Measurements from ENCODE around the gene APOL3.

Gene APOL3

DNA sequence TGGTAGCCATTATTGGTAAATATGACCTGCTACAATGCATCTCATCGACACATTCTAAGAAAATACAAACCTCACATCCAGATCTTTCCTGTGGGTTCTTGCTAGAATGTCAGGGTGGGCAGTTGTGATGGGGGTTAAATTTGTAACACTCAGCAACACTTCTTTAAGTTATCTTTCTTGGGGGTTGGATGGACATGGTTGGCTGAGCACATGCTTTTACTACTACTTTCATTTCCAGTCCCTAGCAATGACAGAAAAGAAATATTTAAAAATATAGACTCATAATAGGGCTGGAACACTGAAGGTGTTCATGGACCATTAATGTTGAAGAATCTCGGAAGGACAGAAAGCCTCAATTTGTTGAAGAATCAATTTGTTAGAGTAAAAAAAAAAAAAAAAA, 57.6 kb downstream of the APOL3 start:
- TF ChIP-seq, protein P1, sequence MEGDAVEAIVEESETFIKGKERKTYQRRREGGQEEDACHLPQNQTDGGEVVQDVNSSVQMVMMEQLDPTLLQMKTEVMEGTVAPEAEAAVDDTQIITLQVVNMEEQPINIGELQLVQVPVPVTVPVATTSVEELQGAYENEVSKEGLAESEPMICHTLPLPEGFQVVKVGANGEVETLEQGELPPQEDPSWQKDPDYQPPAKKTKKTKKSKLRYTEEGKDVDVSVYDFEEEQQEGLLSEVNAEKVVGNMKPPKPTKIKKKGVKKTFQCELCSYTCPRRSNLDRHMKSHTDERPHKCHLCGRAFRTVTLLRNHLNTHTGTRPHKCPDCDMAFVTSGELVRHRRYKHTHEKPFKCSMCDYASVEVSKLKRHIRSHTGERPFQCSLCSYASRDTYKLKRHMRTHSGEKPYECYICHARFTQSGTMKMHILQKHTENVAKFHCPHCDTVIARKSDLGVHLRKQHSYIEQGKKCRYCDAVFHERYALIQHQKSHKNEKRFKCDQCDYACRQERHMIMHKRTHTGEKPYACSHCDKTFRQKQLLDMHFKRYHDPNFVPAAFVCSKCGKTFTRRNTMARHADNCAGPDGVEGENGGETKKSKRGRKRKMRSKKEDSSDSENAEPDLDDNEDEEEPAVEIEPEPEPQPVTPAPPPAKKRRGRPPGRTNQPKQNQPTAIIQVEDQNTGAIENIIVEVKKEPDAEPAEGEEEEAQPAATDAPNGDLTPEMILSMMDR (IDR thresholded peaks at IDR 0.05) = no peak

DNA sequence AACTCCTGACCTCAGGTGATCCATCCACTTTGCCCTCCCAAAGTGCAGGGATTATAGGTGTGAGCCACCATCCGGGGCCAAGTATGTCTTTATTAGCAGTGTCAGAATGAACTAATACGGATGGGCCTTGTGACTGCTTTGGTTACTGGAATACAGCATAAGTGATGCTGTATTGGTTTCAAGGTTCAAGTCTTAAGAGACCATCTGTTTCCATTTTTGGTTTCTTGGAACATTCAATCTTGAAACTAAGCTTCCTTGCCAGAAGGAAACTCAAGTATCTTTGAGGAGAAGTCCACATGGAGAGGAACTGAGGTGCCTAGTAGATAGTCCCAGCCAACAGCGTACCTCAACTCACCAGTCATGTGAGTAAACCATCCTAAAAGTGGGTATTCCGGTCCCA, 58.8 kb downstream of the APOL3 start:
- TF ChIP-seq, protein P1 (IDR thresholded peaks at IDR 0.05) = no peak

- TF ChIP-seq, protein P1 (IDR thresholded peaks at IDR 0.05) = no peak
Observed at GRCh38 chr22:36100134-36100824, 60.3 kb downstream of the APOL3 start.

- TF ChIP-seq, protein P1 (IDR thresholded peaks at IDR 0.05) = no peak
Observed at GRCh38 chr22:36097880-36098279, 62.7 kb downstream of the APOL3 start.

All from LNCAP (cell line).